OCI-LY1 (cell line): Measurements from ENCODE around the gene NEDD4L.

Experiments
- H2AFZ ChIP-seq: fragments of 200-600 bp; sonication (generic), shearing (Covaris generic); 2 replicates; pipeline ENCODE4 v1.6.0; 2014; ENCODE audit warnings: antibody characterized with exemption, mild to moderate bottlenecking, low read length
- H3F3A ChIP-seq: fragments of 200-600 bp; sonication (generic), shearing (Covaris generic); 2 replicates; pipeline ENCODE4 v1.6.0; 2014; ENCODE audit warnings: mild to moderate bottlenecking, antibody characterized with exemption, low read length, moderate library complexity; ENCODE audit not compliant: insufficient read depth
- H3K27ac ChIP-seq: fragments of 200-600 bp; sonication (generic); 2 replicates; pipeline ENCODE4 v1.5.1; 2014; ENCODE audit warnings: low read length, mixed run types, mild to moderate bottlenecking, low read depth; ENCODE audit not compliant: poor library complexity, severe bottlenecking
- H3K27me3 ChIP-seq: fragments of 200-600 bp; sonication (generic); 2 replicates; pipeline ENCODE4 v1.6.0; 2014; ENCODE audit warnings: antibody characterized with exemption, mild to moderate bottlenecking, low read length, moderate library complexity; ENCODE audit not compliant: insufficient read depth
- H3K36me3 ChIP-seq: fragments of 200-600 bp; sonication (generic); 2 replicates; pipeline ENCODE4 v1.6.1; 2014; ENCODE audit warnings: mild to moderate bottlenecking, antibody characterized with exemption, low read length, moderate library complexity, mixed read lengths; ENCODE audit not compliant: insufficient read depth
- H3K4me1 ChIP-seq: fragments of 200-600 bp; sonication (generic); 2 replicates; pipeline ENCODE4 v1.5.1; 2014; ENCODE audit warnings: mild to moderate bottlenecking, low read length, moderate library complexity; ENCODE audit not compliant: insufficient read depth, severe bottlenecking
- H3K4me2 ChIP-seq: fragments of 200-600 bp; sonication (generic), shearing (Covaris generic); 2 replicates; pipeline ENCODE4 v1.6.1; 2014; ENCODE audit warnings: low read length
- H3K4me3 ChIP-seq: fragments of 200-600 bp; sonication (generic); 2 replicates; pipeline ENCODE4 v1.5.1; 2014; ENCODE audit warnings: low read length, low read depth, mild to moderate bottlenecking, mixed read lengths; ENCODE audit not compliant: poor library complexity, severe bottlenecking
- H3K79me2 ChIP-seq: fragments of 200-600 bp; shearing (Covaris generic); 2 replicates; pipeline ENCODE4 v1.6.1; 2016; ENCODE audit warnings: mixed run types, low read length, mixed read lengths; ENCODE audit not compliant: insufficient read depth
- H3K9ac ChIP-seq: fragments of 200-600 bp; sonication (generic), shearing (Covaris generic); 2 replicates; pipeline ENCODE4 v1.6.1; 2014; ENCODE audit warnings: mild to moderate bottlenecking, low read length, mixed read lengths
- H3K9me2 ChIP-seq: fragments of 200-600 bp; sonication (generic), shearing (Covaris generic); 2 replicates; pipeline ENCODE4 v1.6.1; 2014; ENCODE audit warnings: low read depth, mild to moderate bottlenecking, low read length, mixed read lengths
- H3K9me3 ChIP-seq: fragments of 200-600 bp; shearing (Covaris generic); 2 replicates; pipeline ENCODE4 v1.6.1; 2014; ENCODE audit warnings: low read length, mixed read lengths
- H4K20me1 ChIP-seq: fragments of 200-600 bp; sonication (generic), shearing (Covaris generic); 2 replicates; pipeline ENCODE4 v1.6.0; 2016; ENCODE audit warnings: mild to moderate bottlenecking, low read length; ENCODE audit not compliant: insufficient read depth
- CTCF ChIP-seq: fragments of 200-600 bp; sonication (generic), shearing (Covaris generic); IDR thresholded peaks from 2 replicates; pipeline ENCODE4 v1.5.1; 2017; ENCODE audit warnings: mild to moderate bottlenecking, antibody characterized with exemption, low read length, moderate library complexity, mixed read lengths
- EZH2 ChIP-seq: fragments of 200-600 bp; sonication (generic), shearing (Covaris generic); IDR thresholded peaks from 2 replicates; pipeline ENCODE4 v1.8.0; 2017; ENCODE audit warnings: borderline replicate concordance, mixed run types, mild to moderate bottlenecking, antibody characterized with exemption, low read length, moderate library complexity, mixed read lengths

Gene NEDD4L

GRCh38 chr18:58354051-58354450 lies 310.0 kb downstream of the NEDD4L start:
- Histone ChIP-seq H2AFZ (no peak overlapping the region), H3F3A (no peaks in the 10 kb centered on the region), H3K27me3 (no peaks in the 10 kb centered on the region), H3K79me2 (no peaks in the 10 kb centered on the region), H3K36me3 (no peaks in the 10 kb centered on the region), H3K9me2 (no peaks in the 10 kb centered on the region), H3K4me1 (no peaks in the 10 kb centered on the region), H3K4me2 (no peak overlapping the region), H3K4me3 (no peak overlapping the region), H4K20me1 (no peaks in the 10 kb centered on the region), H3K9me3 (no peaks in the 10 kb centered on the region), H3K27ac (no peak overlapping the region), H3K9ac (no peak overlapping the region)
- TF ChIP-seq EZH2 (no peak), CTCF (no peak)

- H3K4me3 ChIP-seq, result no peak overlapping the region
- H3F3A ChIP-seq, result no peaks in the 10 kb centered on the region
- H4K20me1 ChIP-seq, result no peaks in the 10 kb centered on the region
- H3K79me2 ChIP-seq, result no peaks in the 10 kb centered on the region
- H3K4me2 ChIP-seq, result no peak overlapping the region
- H3K36me3 ChIP-seq, result no peaks in the 10 kb centered on the region
- no peaks in the 10 kb centered on the region for H3K9me2 ChIP-seq
- H2AFZ ChIP-seq, result no peak overlapping the region
- no peaks in the 10 kb centered on the region for H3K9me3 ChIP-seq
- no peaks in the 10 kb centered on the region for H3K27me3 ChIP-seq
- no peaks in the 10 kb centered on the region for H3K4me1 ChIP-seq
- H3K9ac ChIP-seq, result no peak overlapping the region
- no peak for TF ChIP-seq EZH2
- TF ChIP-seq CTCF, result no peak
- H3K27ac ChIP-seq, result no peak overlapping the region
Measured at GRCh38 chr18:58354791-58355190, 310.8 kb downstream of the NEDD4L start.

GRCh38 chr18:58355243-58355642 lies 311.2 kb downstream of the NEDD4L start:
- no peak overlapping the region for H3K4me2 ChIP-seq
- H3K27ac ChIP-seq, result no peak overlapping the region
- no peaks in the 10 kb centered on the region for H3K9me2 ChIP-seq
- H3F3A ChIP-seq, result no peaks in the 10 kb centered on the region
- H3K9me3 ChIP-seq, result no peaks in the 10 kb centered on the region
- no peaks in the 10 kb centered on the region for H3K27me3 ChIP-seq
- no peak for TF ChIP-seq EZH2
- TF ChIP-seq CTCF, result no peak
- no peaks in the 10 kb centered on the region for H3K79me2 ChIP-seq
- H3K4me3 ChIP-seq, result no peak overlapping the region
- H2AFZ ChIP-seq, result no peak overlapping the region
- H3K9ac ChIP-seq, result no peak overlapping the region
- H3K36me3 ChIP-seq, result no peaks in the 10 kb centered on the region
- no peaks in the 10 kb centered on the region for H4K20me1 ChIP-seq
- no peaks in the 10 kb centered on the region for H3K4me1 ChIP-seq
